H1 (cell line): Measurements from ENCODE around the gene UFD1. TPM values are rescaled to one million over a fixed set of nuclear protein-coding genes. Genes with fewer than 3 reads are reported as not detected.

Source experiments
- CTCF ChIA-PET: fragments of 300-600 bp; sonication (Branson Sonifier 250); formaldehyde crosslinking; loops from one replicate; lab custom pipeline; 2021; ENCODE audit not compliant: partially characterized antibody; lab: Charles Lee
- POLR2A ChIA-PET: fragments of 300-600 bp; sonication (Branson Sonifier 250); formaldehyde crosslinking; loops from one replicate; lab custom pipeline; 2021; ENCODE audit warnings: inconsistent platforms; ENCODE audit not compliant: partially characterized antibody; lab: Charles Lee
- DNase-seq, 2 experiments: peaks; one replicate each; pipeline versions ENCODE4 v3.0.0 to v3.0.0-alpha.2; 2010 to 2022; ENCODE audit warnings: low spot score in 2 of 2, low read depth in 1 of 2, mixed read lengths in 1 of 2
- FAIRE-seq: peaks from 2 replicates; lab custom pipeline; 2011; peaks lifted over from hg19 to GRCh38; lab: Jason Lieb, UNC
- H2AFZ ChIP-seq: 2 replicates; pipeline ENCODE4 v1.8.1; 2012; ENCODE audit warnings: low read length, inconsistent platforms
- H2AK5ac ChIP-seq: 2 replicates; pipeline ENCODE4 v1.6.1; 2013; ENCODE audit warnings: low read depth, low read length
- H2BK120ac ChIP-seq: replicated peaks from 2 replicates; pipeline ENCODE3; 2013; ENCODE audit warnings: low read depth, low read length, inconsistent platforms
- H2BK12ac ChIP-seq: 2 replicates; pipeline ENCODE4 v1.6.1; 2013; ENCODE audit warnings: low read depth, low read length
- H2BK15ac ChIP-seq: 2 replicates; pipeline ENCODE4 v1.6.1; 2013; ENCODE audit warnings: low read length
- H2BK20ac ChIP-seq: 2 replicates; pipeline ENCODE4 v1.6.1; 2013; ENCODE audit warnings: low read length
- H2BK5ac ChIP-seq: 2 replicates; pipeline ENCODE4 v1.6.1; 2013; ENCODE audit warnings: low read depth, low read length
- H3K14ac ChIP-seq: 2 replicates; pipeline ENCODE4 v1.6.1; 2013; ENCODE audit warnings: inconsistent platforms; ENCODE audit not compliant: insufficient read length
- H3K18ac ChIP-seq: 2 replicates; pipeline ENCODE4 v1.6.1; 2013; ENCODE audit warnings: low read length; ENCODE audit errors: extremely low read depth
- H3K23ac ChIP-seq: 2 replicates; pipeline ENCODE4 v1.6.1; 2013; ENCODE audit warnings: inconsistent platforms; ENCODE audit not compliant: insufficient read length
- H3K23me2 ChIP-seq: 2 replicates; pipeline ENCODE4 v1.6.1; 2013; ENCODE audit warnings: low read depth, low read length
- H3K27ac ChIP-seq: 2 replicates; pipeline ENCODE4 v1.6.1; 2011; ENCODE audit warnings: low read depth, low read length, inconsistent platforms
- H3K27me3 ChIP-seq, 4 experiments: replicated peaks in 1 of 4; 1 replicate in 1 of 4; 2 replicates in 3 of 4; pipeline versions ENCODE4 v1.6.1 to v1.8.1; 2011 to 2013; ENCODE audit warnings: low read length in 3 of 4, mild to moderate bottlenecking in 3 of 4, inconsistent platforms in 2 of 4, mixed read lengths in 2 of 4, moderate library complexity in 1 of 4; ENCODE audit not compliant: control insufficient read depth in 3 of 4, insufficient read depth in 3 of 4; ENCODE audit errors: extremely low read depth in 1 of 4
- H3K36me3 ChIP-seq, 4 experiments: 2 replicates each; pipeline versions ENCODE4 v1.6.1 to v1.8.1; 2011 to 2013; ENCODE audit warnings: mild to moderate bottlenecking in 4 of 4, low read length in 3 of 4, moderate library complexity in 2 of 4, control low read depth in 1 of 4, inconsistent platforms in 1 of 4; ENCODE audit not compliant: insufficient read depth in 4 of 4, control insufficient read depth in 2 of 4
- H3K4ac ChIP-seq: replicated peaks from 2 replicates; pipeline ENCODE3; 2013; ENCODE audit warnings: low read length, low read depth, mixed read lengths, inconsistent platforms; ENCODE audit not compliant: insufficient read length
- H3K4me1 ChIP-seq, 4 experiments: replicated peaks in 1 of 4; 1 replicate in 1 of 4; 2 replicates in 3 of 4; pipeline versions ENCODE4 v1.6.1 to v1.8.1; 2011 to 2013; ENCODE audit warnings: low read length in 3 of 4, inconsistent platforms in 2 of 4, mixed read lengths in 1 of 4; ENCODE audit not compliant: insufficient read depth in 4 of 4, control insufficient read depth in 3 of 4
- H3K4me2 ChIP-seq, 2 experiments: 2 replicates each; pipeline versions ENCODE4 v1.6.1 to v1.8.1; 2011 to 2013; ENCODE audit warnings: low read depth in 2 of 2, low read length in 2 of 2, control low read depth in 1 of 2, inconsistent platforms in 1 of 2, mild to moderate bottlenecking in 1 of 2; ENCODE audit not compliant: insufficient read depth in 1 of 2
- H3K4me3 ChIP-seq, 4 experiments: fragments of 200-600, 300-600 bp in 1 of 4; sonication (generic), shearing (Covaris generic), sonication (Bioruptor Twin) in 1 of 4; 2 replicates each; pipeline versions ENCODE4 v1.5.1 to v1.8.1; 2011 to 2016; ENCODE audit warnings: low read length in 4 of 4, low read depth in 3 of 4, control low read depth in 2 of 4, inconsistent platforms in 2 of 4, mild to moderate bottlenecking in 2 of 4, mixed read lengths in 1 of 4, moderate library complexity in 1 of 4; ENCODE audit not compliant: insufficient read depth in 2 of 4; ENCODE audit errors: extremely low read depth in 1 of 4
- H3K56ac ChIP-seq: replicated peaks from 2 replicates; pipeline ENCODE3; 2013; ENCODE audit warnings: low read depth, mild to moderate bottlenecking, mixed read lengths, low read length, inconsistent platforms; ENCODE audit not compliant: insufficient read length
- H3K79me1 ChIP-seq: 2 replicates; pipeline ENCODE4 v1.6.1; 2013; ENCODE audit warnings: low read depth, low read length, control low read depth
- H3K79me2 ChIP-seq, 2 experiments: 2 replicates each; pipeline versions ENCODE4 v1.6.1 to v1.8.1; 2012 to 2013; ENCODE audit warnings: low read length in 2 of 2, mild to moderate bottlenecking in 2 of 2, inconsistent platforms in 1 of 2; ENCODE audit not compliant: insufficient read depth in 2 of 2, control insufficient read depth in 1 of 2
- H3K9ac ChIP-seq, 4 experiments: replicated peaks in 1 of 4; 1 replicate in 1 of 4; 2 replicates in 3 of 4; pipeline versions ENCODE4 v1.6.1 to v1.8.1; 2011 to 2013; ENCODE audit warnings: low read depth in 3 of 4, low read length in 3 of 4, control low read depth in 2 of 4, mild to moderate bottlenecking in 2 of 4, moderate library complexity in 2 of 4, inconsistent platforms in 1 of 4; ENCODE audit errors: extremely low read depth in 1 of 4
- H3K9me3 ChIP-seq, 2 experiments: 2 replicates each; pipeline versions ENCODE4 v1.6.1 to v1.8.1; 2012 to 2013; ENCODE audit warnings: mild to moderate bottlenecking in 2 of 2, moderate library complexity in 2 of 2, control low read depth in 1 of 2, inconsistent platforms in 1 of 2, low read depth in 1 of 2, low read length in 1 of 2, mixed read lengths in 1 of 2; ENCODE audit not compliant: insufficient read depth in 2 of 2
- H4K20me1 ChIP-seq, 2 experiments: replicated peaks in 1 of 2; 2 replicates each; pipeline versions ENCODE3 to v1.8.1; 2011 to 2013; ENCODE audit warnings: inconsistent platforms in 2 of 2, low read length in 2 of 2, mild to moderate bottlenecking in 1 of 2; ENCODE audit not compliant: insufficient read depth in 2 of 2, control insufficient read depth in 1 of 2
- H4K5ac ChIP-seq: 2 replicates; pipeline ENCODE4 v1.6.1; 2013; ENCODE audit warnings: low read length, low read depth, mixed read lengths, inconsistent platforms; ENCODE audit not compliant: insufficient read length
- H4K8ac ChIP-seq: 2 replicates; pipeline ENCODE4 v1.8.0; 2013; ENCODE audit warnings: mild to moderate bottlenecking, moderate library complexity, low read length, inconsistent platforms; ENCODE audit not compliant: insufficient read depth; ENCODE audit errors: extremely low read depth
- H4K91ac ChIP-seq: replicated peaks from 2 replicates; pipeline ENCODE3; 2013; ENCODE audit warnings: low read length, mixed read lengths, inconsistent platforms; ENCODE audit not compliant: insufficient read length
- ATF3 ChIP-seq: IDR thresholded peaks from 2 replicates; pipeline ENCODE4 v1.6.1; 2011; ENCODE audit warnings: low read depth, mild to moderate bottlenecking, low read length; ENCODE audit not compliant: insufficient read depth
- CBX8 ChIP-seq: fragments of 300-800, 300-1000 bp; sonication (generic); IDR thresholded peaks from 2 replicates; pipeline ENCODE4 v1.7.1; 2016; ENCODE audit warnings: low read depth, low read length, borderline replicate concordance
- POLR2AphosphoS5 ChIP-seq: IDR thresholded peaks from 2 replicates; pipeline ENCODE4 v1.6.1; 2011; ENCODE audit warnings: low read depth, low read length
- WGBS, 2 experiments: shearing (Covaris generic) in 1 of 2; methylation state at CpG; one replicate each; pipeline versions ENCODE4 v1.1.6 to v1.1.7; 2013 to 2015; ENCODE audit warnings: low lambda C conversion rate in 2 of 2, mixed read lengths in 2 of 2, inconsistent platforms in 1 of 2, low coverage in 1 of 2, missing lambda C conversion rate in 1 of 2; ENCODE audit not compliant: insufficient replicate concordance in 2 of 2, insufficient coverage in 1 of 2, insufficient read length in 1 of 2; ENCODE audit errors: extremely low coverage in 1 of 2, missing lambda C conversion rate in 1 of 2; 5-methylcytosine and 5-hydroxymethylcytosine counted together
- polyA plus RNA-seq, 7 experiments: library from polyadenylated mRNA; depleted of rRNA in 3 of 7; stranded (reverse) in 5 of 7; unstranded in 2 of 7; fragments of >200 nt in 5 of 7; fragments of 200-250 nt in 2 of 7; gene quantifications; 1 replicate in 5 of 7; 2 replicates in 1 of 7; 4 replicates in 1 of 7; pipeline versions ENCODE4 v1.2.1 to v1.2.3, GENCODE V29; 2011 to 2013; ENCODE audit warnings: missing spikeins in 2 of 7, mixed read lengths in 2 of 7
- total RNA-seq: library from RNA; stranded (reverse); fragmentation: NEBNext Ultra II Directional; extraction: Animal tissue kit (Norgen Biotek cat#: 25700); gene quantifications from 2 replicates; pipeline ENCODE4 v1.2.1, GENCODE V29; 2021

Gene UFD1
- total and polyA plus RNA-seq, 2 of the 8 experiments (the other 6 are each of a cell fraction or from before 2014, with no cell fraction given) = 74.6 to 116 TPM

DNA sequence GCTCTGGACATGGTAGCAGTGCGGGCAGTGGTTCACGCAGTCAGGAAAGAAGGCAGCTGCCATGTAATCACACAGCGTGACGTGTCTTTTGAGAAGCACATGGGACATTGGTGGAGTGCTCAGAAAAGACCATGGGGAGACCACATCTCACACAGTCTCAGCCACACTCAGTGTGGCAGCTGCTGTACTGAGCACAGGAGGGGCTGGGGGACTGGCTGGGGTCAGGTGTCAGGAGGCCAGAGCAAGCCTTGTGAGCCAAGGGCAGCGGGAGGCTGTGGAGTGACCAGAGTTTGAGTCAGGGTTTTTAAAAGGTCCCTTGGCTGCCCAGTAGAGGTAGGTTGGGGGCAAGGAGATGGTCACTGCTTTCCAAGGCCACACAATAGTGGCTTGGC is 26.7 kb upstream of the UFD1 start:
- Histone ChIP-seq H3K27me3 (no peaks in the 10 kb centered on the region), H2BK12ac (no peak overlapping the region), H3K4ac (no peak overlapping the region), H3K18ac (no peak overlapping the region), H3K23ac (peak overlapping the region; percentile 17), H3K4me2 (no peak overlapping the region), H4K91ac (no peak overlapping the region), H3K14ac (no peak overlapping the region), H3K23me2 (no peaks in the 10 kb centered on the region), H2BK20ac (no peak overlapping the region), H2BK5ac (peak overlapping the region; percentile 24), H3K4me3 (no peak overlapping the region), H4K8ac (peak overlapping the region; percentile 17), H2BK120ac (no peak overlapping the region), H2AK5ac (no peak overlapping the region), H3K9me3 (no peaks in the 10 kb centered on the region), H4K5ac (no peak overlapping the region), H3K56ac (peak overlapping the region; percentile 16), H3K4me1 (no peaks in the 10 kb centered on the region; a peak in 3 of 7 replicates), H4K20me1 (peaks cover 0 to 7% of the 10 kb centered on the region in 2 experiments), H3K9ac (no peak overlapping the region), H2AFZ (no peak overlapping the region), H3K36me3 (peaks cover 5 to 28% (median 12%) of the 10 kb centered on the region in 4 experiments; a peak in 6 of 8 replicates), H3K79me2 (no peaks in the 10 kb centered on the region), H3K27ac (no peak overlapping the region), H3K79me1 (no peaks in the 10 kb centered on the region), H2BK15ac (no peak overlapping the region)
- POLR2A ChIA-PET = interaction anchor here (0.8 to 3.4 kb wide), 5 partner anchors 9 to 121 kb away, joined by 3 to 10 read pairs (median 5); no protein-coding TSS in a partner anchor
- TF ChIP-seq ATF3 (no peak), CBX8 (no peak), POLR2AphosphoS5 (no peak)
- CTCF ChIA-PET = interaction anchor here (1.0 to 1.5 kb wide), 6 partner anchors 9 to 206 kb away, joined by 3 to 5 read pairs (median 4); no protein-coding TSS in a partner anchor
- WGBS, 2 experiments = 87% methylated on average over 5 of the region's 5 CpGs; no CpG with 5 or more reads in 1 of the 2 experiments
- DNase-seq = no peak
- no peak for FAIRE-seq
